Testis (tissue), 3 donors: Measurements from ENCODE around the gene IGF1R. TPM values are rescaled to one million over a fixed set of nuclear protein-coding genes. Genes with fewer than 3 reads are reported as not detected.
A peak's percentile ranks its signal among the peaks of the same experiment; 100 is the strongest.

Experiments used
- DNase-seq: peaks from one replicate; pipeline ENCODE4 v3.0.0-alpha.2; 2019
- H3K27ac ChIP-seq, 2 donors: fragments of 200-600 bp; sonication (generic); one replicate each; pipeline ENCODE4 v1.5.1; 2019
- H3K27me3 ChIP-seq: fragments of 200-600 bp; sonication (generic); one replicate; pipeline ENCODE4 v1.5.1; 2019
- H3K36me3 ChIP-seq: fragments of 200-600 bp; sonication (generic); one replicate; pipeline ENCODE4 v1.5.1; 2017; ENCODE audit warnings: low read depth; ENCODE audit errors: missing control alignments
- H3K4me1 ChIP-seq: fragments of 200-600 bp; sonication (generic); one replicate; pipeline ENCODE4 v1.5.1; 2019
- H3K4me3 ChIP-seq, 2 donors: fragments of 200-600 bp; sonication (generic); one replicate each; pipeline ENCODE4 v1.5.1; 2017 to 2019
- H3K9me3 ChIP-seq: fragments of 200-600 bp; sonication (generic); one replicate; pipeline ENCODE4 v1.5.1; 2017
- POLR2A ChIP-seq: fragments of 450-650 bp; IDR thresholded peaks from one replicate; pipeline ENCODE4 v1.6.1; 2017; ENCODE audit warnings: antibody characterized with exemption, mild to moderate bottlenecking, moderate library complexity
- WGBS, 2 donors: methylation state at CpG; one replicate each; pipeline ENCODE4 v1.1.5; 2018; 5-methylcytosine and 5-hydroxymethylcytosine counted together
- intact Hi-C: fragments of 100-400 bp; cut with DNase I; formaldehyde crosslinking; loops from one replicate; pipeline ENCODE4 v1.15.1; 2023; ENCODE audit warnings: low total_unique reads
- polyA plus RNA-seq: library from polyadenylated mRNA; stranded (reverse); fragments of 350-450 nt; fragmentation: Illumina TruSeq; extraction: RNeasy Lipid Tissue Mini Kit (QIAGEN cat#74804); gene quantifications from one replicate; pipeline ENCODE4 v1.2.3, GENCODE V29; 2014; ENCODE audit warnings: low read depth, low replicate concordance; ENCODE audit not compliant: insufficient read depth
- total RNA-seq, 2 donors: library from RNA; depleted of rRNA; stranded (reverse); fragments of >200 nt; gene quantifications; one replicate each; pipeline ENCODE4 v1.2.3, GENCODE V29; 2016
- TF ChIP-seq, protein P1 (sequence below), 3 experiments: fragments of 450-650 bp in 2 of 3; fragments of 200-600 bp in 1 of 3; sonication (generic) in 1 of 3; IDR thresholded peaks; one replicate each; pipeline ENCODE4 v1.5.1; 2016 to 2019; ENCODE audit warnings: antibody characterized with exemption in 3 of 3, mild to moderate bottlenecking in 2 of 3, moderate library complexity in 1 of 3

Gene IGF1R
- total and polyA plus RNA-seq, 3 donors from 2014 or later: 25.8 to 172 (median 157) TPM

GRCh38 chr15:98753726-98754656, 105.7 kb downstream of the IGF1R start:
- intact Hi-C loops: no loop called here
- WGBS, 2 donors: 25 to 26% methylated on average over 8 of the region's 8 CpGs
- H3K27ac ChIP-seq: peak overlapping the region; percentile 46 to 69
- DNase-seq: peak; percentile 43
- H3K4me1 ChIP-seq: peaks cover 11% of the 10 kb centered on the region
- no peaks in the 10 kb centered on the region for H3K36me3 ChIP-seq
- TF ChIP-seq, protein P1, sequence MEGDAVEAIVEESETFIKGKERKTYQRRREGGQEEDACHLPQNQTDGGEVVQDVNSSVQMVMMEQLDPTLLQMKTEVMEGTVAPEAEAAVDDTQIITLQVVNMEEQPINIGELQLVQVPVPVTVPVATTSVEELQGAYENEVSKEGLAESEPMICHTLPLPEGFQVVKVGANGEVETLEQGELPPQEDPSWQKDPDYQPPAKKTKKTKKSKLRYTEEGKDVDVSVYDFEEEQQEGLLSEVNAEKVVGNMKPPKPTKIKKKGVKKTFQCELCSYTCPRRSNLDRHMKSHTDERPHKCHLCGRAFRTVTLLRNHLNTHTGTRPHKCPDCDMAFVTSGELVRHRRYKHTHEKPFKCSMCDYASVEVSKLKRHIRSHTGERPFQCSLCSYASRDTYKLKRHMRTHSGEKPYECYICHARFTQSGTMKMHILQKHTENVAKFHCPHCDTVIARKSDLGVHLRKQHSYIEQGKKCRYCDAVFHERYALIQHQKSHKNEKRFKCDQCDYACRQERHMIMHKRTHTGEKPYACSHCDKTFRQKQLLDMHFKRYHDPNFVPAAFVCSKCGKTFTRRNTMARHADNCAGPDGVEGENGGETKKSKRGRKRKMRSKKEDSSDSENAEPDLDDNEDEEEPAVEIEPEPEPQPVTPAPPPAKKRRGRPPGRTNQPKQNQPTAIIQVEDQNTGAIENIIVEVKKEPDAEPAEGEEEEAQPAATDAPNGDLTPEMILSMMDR (IDR thresholded peaks at IDR 0.05): no peak
- H3K4me3 ChIP-seq: peak overlapping the region in 1 of 2 donors; percentile 7
- no peaks in the 10 kb centered on the region for H3K27me3 ChIP-seq
- H3K9me3 ChIP-seq: no peaks in the 10 kb centered on the region

GRCh38 chr15:98754657-98755022, 106.3 kb downstream of the IGF1R start:
- H3K4me1 ChIP-seq: peaks cover 11% of the 10 kb centered on the region
- H3K36me3 ChIP-seq: no peaks in the 10 kb centered on the region
- no peak for DNase-seq
- no peaks in the 10 kb centered on the region for H3K27me3 ChIP-seq
- H3K4me3 ChIP-seq: no peak overlapping the region
- intact Hi-C loops: no loop called here
- no peaks in the 10 kb centered on the region for H3K9me3 ChIP-seq
- H3K27ac ChIP-seq: peak overlapping the region; percentile 46 to 69
- TF ChIP-seq POLR2A: no peak
- TF ChIP-seq, protein P1 (IDR thresholded peaks at IDR 0.05): no peak
- WGBS, 2 donors: 76 to 85% methylated on average over 3 of the region's 3 CpGs

- Histone ChIP-seq H3K4me1 (peaks cover 11% of the 10 kb centered on the region), H3K36me3 (no peaks in the 10 kb centered on the region), H3K27ac (no peak overlapping the region), H3K27me3 (no peaks in the 10 kb centered on the region), H3K4me3 (no peak overlapping the region), H3K9me3 (no peaks in the 10 kb centered on the region)
- 76 to 78% methylated on average over 7 of the region's 7 CpGs for WGBS, 2 donors
- TF ChIP-seq, protein P1 (IDR thresholded peaks at IDR 0.05): no peak
- TF ChIP-seq POLR2A: no peak
- no peak for DNase-seq
- intact Hi-C loops: no loop called here
Observed at GRCh38 chr15:98755138-98755537, 106.8 kb downstream of the IGF1R start.

GRCh38 chr15:98755781-98756180, 107.4 kb downstream of the IGF1R start:
- Histone ChIP-seq H3K4me1 (peaks cover 11% of the 10 kb centered on the region), H3K9me3 (no peaks in the 10 kb centered on the region), H3K27ac (no peak overlapping the region), H3K27me3 (no peaks in the 10 kb centered on the region), H3K4me3 (no peak overlapping the region), H3K36me3 (no peaks in the 10 kb centered on the region)
- intact Hi-C loops: no loop called here
- no peak for DNase-seq
- no peak for TF ChIP-seq POLR2A
- TF ChIP-seq, protein P1 (IDR thresholded peaks at IDR 0.05): no peak
- 86 to 95% methylated on average over 2 of the region's 2 CpGs for WGBS, 2 donors
